Measurements from ENCODE around the gene KCTD2.
"Not testable (repeated sequence)": the region's sequence is repeated elsewhere in the genome, so short reads cannot be mapped to it uniquely, and the experiment has no call there.

The KCTD2 gene

DNA sequence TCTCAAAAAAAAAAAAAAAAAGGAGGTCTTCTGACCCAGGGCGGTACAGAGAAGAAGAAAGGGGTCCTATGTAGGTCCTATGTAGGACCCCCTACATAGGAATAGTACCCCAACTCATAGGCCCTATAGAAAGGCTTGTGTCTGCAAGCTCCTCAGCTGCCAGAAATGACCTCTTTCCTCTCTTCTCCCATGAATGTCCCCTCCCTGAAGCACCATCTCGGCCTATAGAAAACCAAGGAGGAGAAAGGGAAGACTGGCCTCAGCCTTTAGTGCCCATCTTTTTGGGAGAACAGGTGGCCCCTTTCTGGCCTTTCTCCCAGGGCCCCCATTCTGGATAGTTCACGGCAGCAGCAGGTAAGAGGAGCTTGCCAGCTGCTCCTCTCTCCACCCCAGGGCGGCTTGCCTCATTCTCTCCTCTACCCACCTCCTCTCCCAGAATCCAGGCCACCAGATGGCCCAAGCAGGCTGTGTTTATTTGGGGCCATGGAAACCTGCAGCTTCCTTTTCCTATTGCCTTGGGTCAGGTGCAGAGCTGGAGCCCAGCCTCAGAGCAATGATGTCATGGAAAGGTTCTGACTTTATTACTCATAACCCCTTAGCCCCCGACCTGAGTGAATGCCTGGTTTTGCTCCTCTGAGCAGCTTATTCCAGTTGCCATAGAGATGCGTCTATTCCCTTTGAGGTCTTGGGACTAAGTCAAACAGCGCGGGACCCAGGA, 36.2 kb upstream of the KCTD2 start:
- FAIRE-seq (no peak), DNase-seq (ENCODE audit: insufficient read length, low spot score) (no peak)
- no peak for TF ChIP-seq POLR2A (IDR thresholded peaks at IDR 0.05; ENCODE audit: low read depth, low read length)

DNA sequence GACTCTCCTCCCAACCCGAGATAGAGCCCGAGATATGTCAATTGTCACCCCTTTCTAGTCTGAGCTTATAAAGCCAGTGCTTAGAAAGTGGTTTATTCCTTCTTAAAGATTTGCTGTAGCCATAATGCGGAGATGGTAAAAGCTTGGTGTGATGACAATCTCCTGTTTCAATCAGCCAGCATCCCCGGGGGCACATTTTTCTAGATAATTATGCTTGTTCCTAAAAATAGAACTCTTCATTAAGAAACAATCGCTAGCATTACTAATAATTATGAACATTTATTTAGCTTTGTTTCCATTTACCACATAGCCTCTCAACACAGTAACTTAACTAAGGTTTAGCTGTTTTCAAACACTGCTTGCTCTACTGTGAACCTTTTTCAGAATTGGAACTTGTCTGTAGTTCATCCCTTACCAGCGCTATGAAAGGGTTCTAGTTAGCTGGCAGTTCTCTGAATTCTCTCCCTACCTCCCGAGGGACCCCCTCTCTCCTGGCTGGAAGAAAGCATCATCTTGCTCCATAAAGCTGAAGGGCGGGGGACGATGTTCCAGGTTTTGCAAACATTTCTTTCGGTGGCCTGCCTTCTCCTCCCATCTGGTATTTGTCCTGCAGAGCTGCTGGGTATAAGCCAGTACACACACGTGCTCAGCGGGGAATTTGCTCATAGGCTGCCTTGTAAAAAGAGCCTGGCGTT, 35.5 kb upstream of the KCTD2 start:
- no peak for DNase-seq (ENCODE audit: insufficient read length, low spot score)
- TF ChIP-seq POLR2A (IDR thresholded peaks at IDR 0.05; ENCODE audit: low read depth, low read length), result no peak
- FAIRE-seq, result no peak

DNA sequence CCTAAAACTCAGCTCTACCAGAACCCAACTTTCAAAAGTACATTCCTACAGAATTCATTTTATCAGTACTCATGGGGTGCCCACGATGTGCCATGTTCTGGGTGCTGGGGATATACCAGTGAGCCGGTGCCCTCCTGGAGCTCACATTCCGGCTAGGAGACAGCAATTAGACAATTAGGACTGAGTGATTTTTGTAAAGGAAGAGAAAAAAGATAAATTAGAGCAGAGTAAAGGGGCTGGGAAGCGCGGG, 35.0 kb upstream of the KCTD2 start:
- DNase-seq (ENCODE audit: insufficient read length, low spot score) (no peak), FAIRE-seq (no peak)
- no peak for TF ChIP-seq POLR2A (IDR thresholded peaks at IDR 0.05; ENCODE audit: low read depth, low read length)

DNA sequence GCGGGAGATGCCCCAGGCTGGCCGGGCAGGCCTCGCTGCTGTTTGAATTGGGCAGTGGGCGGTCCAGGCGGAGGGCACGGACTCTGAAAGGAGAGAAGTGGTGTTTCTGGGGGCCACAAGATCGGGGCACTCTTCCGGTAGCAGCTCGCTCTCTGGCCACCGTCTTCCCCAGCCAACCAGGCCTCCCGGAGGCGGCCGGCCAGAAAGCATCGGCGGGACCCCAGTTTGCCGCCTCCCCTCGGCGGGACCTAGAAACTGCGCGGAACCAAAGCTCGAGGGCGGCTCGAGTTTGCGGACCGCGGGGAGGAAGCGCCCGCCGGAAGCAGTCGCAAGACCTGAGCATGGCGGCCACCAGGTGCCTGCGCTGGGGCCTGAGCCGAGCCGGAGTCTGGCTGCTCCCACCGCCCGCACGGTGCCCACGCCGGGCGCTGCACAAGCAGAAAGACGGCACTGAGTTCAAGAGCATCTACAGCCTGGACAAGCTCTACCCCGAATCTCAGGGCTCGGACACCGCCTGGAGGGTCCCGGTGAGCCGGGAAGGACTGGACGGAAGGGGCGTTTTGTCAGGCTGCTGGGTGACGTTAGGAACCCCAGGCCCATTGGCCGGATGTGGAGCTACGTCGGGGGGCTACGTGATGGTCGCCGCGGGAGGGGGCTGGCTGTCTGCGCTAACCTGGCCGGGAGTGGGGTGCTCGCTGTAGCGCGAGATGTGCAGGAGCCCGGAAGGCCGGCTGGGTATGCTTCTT, 34.5 kb upstream of the KCTD2 start, which contains the start of gene MRPL58:
Gene MRPL58, plus strand, starts transcription at position 325 of the 746 bp plus-strand sequence. Its CDS starts 17 bp downstream, at position 342.
- FAIRE-seq, result no peak
- TF ChIP-seq POLR2A (IDR thresholded peaks at IDR 0.05; ENCODE audit: low read depth, low read length), result peak; percentile 79
- DNase-seq (ENCODE audit: insufficient read length, low spot score), result peak; percentile 92

DNA sequence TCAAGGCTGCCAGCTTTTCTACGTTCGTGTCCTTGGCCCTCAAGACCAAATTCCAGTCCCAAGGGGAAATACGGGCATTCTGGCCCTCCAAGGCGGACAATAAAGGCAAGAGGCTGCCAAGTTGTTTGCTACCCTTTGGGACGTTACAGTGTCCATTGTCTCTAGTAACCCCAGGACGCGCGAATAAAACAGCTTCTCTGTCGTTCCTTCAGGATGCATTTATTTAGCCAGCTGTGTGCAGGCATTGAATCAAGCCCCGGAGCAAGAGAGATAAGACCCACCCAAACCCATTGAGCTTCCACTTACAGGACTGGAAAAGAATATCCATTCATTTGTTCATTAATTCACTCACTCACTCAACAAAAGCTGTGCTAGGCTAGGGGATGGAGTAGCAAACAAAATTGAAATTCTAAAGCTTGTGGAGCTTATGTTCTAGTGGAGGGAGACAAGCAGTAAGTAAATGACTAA, 33.9 kb upstream of the KCTD2 start:
- DNase-seq (ENCODE audit: insufficient read length, low spot score) (no peak), FAIRE-seq (no peak)
- no peak for TF ChIP-seq POLR2A (IDR thresholded peaks at IDR 0.05; ENCODE audit: low read depth, low read length)

DNA sequence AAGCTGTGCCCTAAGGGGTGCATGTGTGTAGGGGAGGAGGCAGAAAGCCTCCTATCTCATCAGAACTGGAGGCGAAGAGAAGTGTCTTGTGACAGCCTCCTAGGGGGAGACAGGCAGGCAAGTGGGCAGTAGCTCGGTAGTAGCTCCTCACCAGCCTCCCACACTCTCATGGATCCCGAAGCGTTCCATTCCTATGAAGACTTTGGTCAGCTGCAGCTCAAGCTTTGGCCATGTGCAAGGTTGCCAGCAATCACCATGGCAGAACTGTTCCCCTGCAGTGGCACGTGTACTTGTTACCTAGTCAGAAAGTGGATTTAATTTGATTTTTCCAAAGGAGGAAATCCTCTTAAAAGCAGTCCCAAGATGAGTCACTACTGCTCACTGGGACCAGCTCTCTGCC, 27.9 kb upstream of the KCTD2 start:
- TF ChIP-seq POLR2A (IDR thresholded peaks at IDR 0.05; ENCODE audit: low read depth, low read length), result no peak
- no peak for FAIRE-seq
- no peak for DNase-seq (ENCODE audit: insufficient read length, low spot score)

DNA sequence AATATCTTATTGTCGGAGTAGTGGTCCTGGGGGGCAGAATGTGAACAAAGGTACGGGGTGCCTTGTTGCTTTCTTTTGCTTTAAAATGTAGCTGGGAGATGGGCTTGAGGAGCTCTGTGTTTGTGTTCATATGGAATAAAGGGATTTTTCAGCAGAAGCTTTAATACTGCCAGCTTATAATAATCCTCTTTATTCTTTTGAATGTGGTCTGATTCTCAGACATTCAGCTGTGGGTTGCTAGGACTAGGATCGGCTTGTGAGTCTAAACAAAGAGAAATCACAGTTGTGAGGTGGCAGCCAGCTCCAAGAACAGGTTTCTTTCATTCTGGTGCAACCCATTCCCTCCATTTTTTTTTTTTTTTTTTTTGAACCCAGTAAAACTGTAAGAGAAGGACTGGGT, 27.3 kb upstream of the KCTD2 start:
- no peak for TF ChIP-seq POLR2A (IDR thresholded peaks at IDR 0.05; ENCODE audit: low read depth, low read length)
- FAIRE-seq, result no peak
- no peak for DNase-seq (ENCODE audit: insufficient read length, low spot score)

- DNase-seq (ENCODE audit: insufficient read length, low spot score) (no peak), FAIRE-seq (no peak)
- TF ChIP-seq POLR2A (IDR thresholded peaks at IDR 0.05; ENCODE audit: low read depth, low read length), result no peak
Observed at GRCh38 chr17:75020331-75021110, 26.5 kb upstream of the KCTD2 start.

GRCh38 chr17:75024686-75025397, 22.2 kb upstream of the KCTD2 start:
- DNase-seq (ENCODE audit: insufficient read length, low spot score) (no peak), FAIRE-seq (no peak)
- TF ChIP-seq POLR2A (IDR thresholded peaks at IDR 0.05; ENCODE audit: low read depth, low read length), result no peak

DNA sequence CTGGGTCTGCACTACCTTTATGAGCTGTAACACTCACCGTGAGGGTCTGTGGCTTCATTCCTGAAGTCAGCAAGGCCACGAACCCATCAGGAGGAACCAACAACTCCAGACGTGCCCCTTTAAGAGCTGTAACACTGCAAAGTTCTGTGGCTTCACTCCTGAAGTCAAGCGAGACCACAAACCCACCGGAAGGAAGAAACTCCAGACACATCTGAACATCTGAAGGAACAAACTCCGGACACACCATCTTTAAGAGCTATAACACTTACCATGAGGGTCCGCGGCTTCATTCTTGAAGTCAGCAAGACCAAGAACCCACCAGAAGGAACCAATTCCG, 21.7 kb upstream of the KCTD2 start:
- DNase-seq (ENCODE audit: insufficient read length, low spot score); FAIRE-seq: not testable (repeated sequence)

DNA sequence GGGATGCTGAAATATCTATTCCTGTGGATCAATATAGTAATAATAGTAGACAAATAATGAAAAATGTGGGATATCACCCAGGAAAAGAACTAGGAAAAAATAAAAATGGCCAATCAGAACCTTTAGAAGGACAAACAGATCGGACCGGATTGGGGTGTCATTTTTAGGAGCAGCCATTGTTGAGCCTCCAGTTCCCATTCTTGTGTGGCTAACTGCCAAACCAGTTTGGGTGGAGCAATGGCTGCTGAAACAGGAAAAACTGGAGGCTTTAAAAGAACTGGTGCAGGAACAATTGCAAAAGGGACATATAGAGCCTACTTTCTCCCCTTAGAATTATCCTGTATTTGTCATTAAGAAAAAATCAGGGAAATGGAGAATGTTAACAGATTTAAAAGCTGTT, 20.4 kb upstream of the KCTD2 start:
- not testable (repeated sequence) for DNase-seq (ENCODE audit: insufficient read length, low spot score); FAIRE-seq

GRCh38 chr17:75030161-75030560, 16.9 kb upstream of the KCTD2 start:
- FAIRE-seq, result no peak
- DNase-seq (ENCODE audit: insufficient read length, low spot score), result no peak
- no peak for TF ChIP-seq POLR2A (IDR thresholded peaks at IDR 0.05; ENCODE audit: low read depth, low read length)

GRCh38 chr17:75031972-75032719, 14.9 kb upstream of the KCTD2 start:
- peak; percentile 64 for FAIRE-seq

More at GRCh38 chr17:75031972-75032719, 14.9 kb upstream of the KCTD2 start:
- peak; percentile 93 for DNase-seq (ENCODE audit: insufficient read length, low spot score)
- peak; percentile 6 for TF ChIP-seq POLR2A (IDR thresholded peaks at IDR 0.05; ENCODE audit: low read depth, low read length)
